NT2/D1 (cell line): ENCODE results near the gene SWT1.

Source experiments
- SUZ12 ChIP-seq: IDR thresholded peaks from 2 replicates; pipeline ENCODE4 v1.6.1; 2011; ENCODE audit not compliant: insufficient read length, insufficient read depth; ENCODE audit errors: extremely low read depth
- ZNF274 ChIP-seq: IDR thresholded peaks from 2 replicates; pipeline ENCODE4 v1.6.1; 2011; ENCODE audit warnings: mild to moderate bottlenecking, low read depth, low read length

- TF ChIP-seq SUZ12, result no peak
- no peak for TF ChIP-seq ZNF274
Measured at GRCh38 chr1:185213091-185213490, 56.1 kb downstream of the SWT1 start.
